EL (cell line): Measurements from ENCODE around the gene RASGRP3.
"Not testable (repeated sequence)": the region's sequence is repeated elsewhere in the genome, so short reads cannot be mapped to it uniquely, and the experiment has no call there.

ENCODE experiments used
- DNase-seq: peaks from one replicate; pipeline ENCODE4 v3.0.0-alpha.2; 2016

The RASGRP3 gene

DNA sequence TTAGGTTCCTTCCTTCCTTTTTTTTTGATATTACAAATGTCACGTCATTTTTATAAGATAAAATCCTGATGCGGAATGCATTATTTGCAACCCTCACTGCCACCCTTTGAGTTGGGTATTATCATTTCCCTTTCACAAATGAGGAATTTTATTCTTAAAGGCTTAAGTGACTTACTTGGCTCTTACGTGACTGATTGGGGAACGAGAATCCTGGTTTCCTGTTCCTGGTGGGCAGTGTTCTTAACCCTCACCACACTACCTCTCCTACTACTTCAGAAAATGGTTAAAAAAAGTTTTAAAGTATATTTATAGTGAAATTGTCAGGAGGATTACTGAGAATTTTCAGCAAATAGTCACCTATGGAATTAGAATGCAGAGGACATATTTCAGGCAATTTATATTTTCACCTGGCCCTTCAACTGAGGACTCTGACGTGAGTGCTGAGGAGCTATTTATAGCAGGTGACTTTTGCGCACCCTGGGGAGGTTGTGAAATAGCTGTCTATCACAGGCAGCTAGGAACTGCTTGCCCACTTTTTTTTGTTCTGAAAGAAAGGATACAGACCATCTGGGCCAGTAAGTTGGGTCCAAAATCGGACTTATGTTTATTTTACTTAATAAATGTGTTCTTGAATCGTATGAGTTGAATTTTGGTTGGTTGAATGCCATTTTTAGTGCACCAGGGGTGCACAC lies 18.7 kb upstream of the RASGRP3 start:
- no peak for DNase-seq

GRCh38 chr2:33458248-33458819 lies 18.1 kb upstream of the RASGRP3 start:
- no peak for DNase-seq

- no peak for DNase-seq
Measured at GRCh38 chr2:33459745-33460144, 16.7 kb upstream of the RASGRP3 start.

GRCh38 chr2:33462512-33462911 lies 13.9 kb upstream of the RASGRP3 start:
- not testable (repeated sequence) for DNase-seq

GRCh38 chr2:33467413-33467812 lies 9.0 kb upstream of the RASGRP3 start:
- no peak for DNase-seq

DNA sequence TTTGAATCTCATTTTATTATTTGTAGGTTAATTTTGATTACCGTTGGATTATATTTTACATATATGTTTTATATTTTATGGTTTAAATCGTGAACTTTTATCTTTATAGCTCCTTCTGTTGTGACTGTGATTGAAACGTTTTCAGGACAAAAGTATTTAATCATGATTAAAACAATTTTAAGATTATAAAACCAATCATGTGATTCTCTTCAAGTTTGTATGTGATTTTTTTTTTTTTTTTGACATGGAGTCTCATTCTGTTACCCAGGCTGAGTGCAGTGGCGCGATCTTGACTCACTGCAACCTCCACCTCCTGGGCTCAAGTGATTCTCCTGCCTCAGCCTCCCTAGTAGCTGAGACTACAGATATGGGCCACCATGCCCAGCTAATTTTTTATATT lies 7.2 kb upstream of the RASGRP3 start:
- DNase-seq: no peak

GRCh38 chr2:33475224-33476130 lies 972 bp upstream of the RASGRP3 start:
- DNase-seq: peak; percentile 86

DNA sequence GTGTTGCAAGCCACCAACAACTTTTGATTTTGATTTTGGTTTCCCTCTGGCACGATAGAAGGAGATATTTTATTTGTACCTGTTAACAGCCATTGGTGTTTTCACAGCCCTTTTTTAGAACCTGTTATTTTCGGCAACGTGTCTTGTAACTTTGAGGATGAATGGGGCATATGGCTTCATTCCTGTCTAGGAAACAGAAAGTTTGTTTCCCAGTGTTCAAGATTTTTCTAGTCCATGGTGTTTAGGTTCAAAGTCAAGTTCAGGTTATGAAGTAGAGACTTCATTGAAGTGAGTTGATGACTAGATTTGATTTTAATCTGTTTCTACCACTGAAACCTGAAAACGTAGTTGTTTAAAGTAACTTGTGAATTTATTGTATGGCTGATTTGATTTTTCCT lies 343 bp downstream of the RASGRP3 start:
- no peak for DNase-seq

DNA sequence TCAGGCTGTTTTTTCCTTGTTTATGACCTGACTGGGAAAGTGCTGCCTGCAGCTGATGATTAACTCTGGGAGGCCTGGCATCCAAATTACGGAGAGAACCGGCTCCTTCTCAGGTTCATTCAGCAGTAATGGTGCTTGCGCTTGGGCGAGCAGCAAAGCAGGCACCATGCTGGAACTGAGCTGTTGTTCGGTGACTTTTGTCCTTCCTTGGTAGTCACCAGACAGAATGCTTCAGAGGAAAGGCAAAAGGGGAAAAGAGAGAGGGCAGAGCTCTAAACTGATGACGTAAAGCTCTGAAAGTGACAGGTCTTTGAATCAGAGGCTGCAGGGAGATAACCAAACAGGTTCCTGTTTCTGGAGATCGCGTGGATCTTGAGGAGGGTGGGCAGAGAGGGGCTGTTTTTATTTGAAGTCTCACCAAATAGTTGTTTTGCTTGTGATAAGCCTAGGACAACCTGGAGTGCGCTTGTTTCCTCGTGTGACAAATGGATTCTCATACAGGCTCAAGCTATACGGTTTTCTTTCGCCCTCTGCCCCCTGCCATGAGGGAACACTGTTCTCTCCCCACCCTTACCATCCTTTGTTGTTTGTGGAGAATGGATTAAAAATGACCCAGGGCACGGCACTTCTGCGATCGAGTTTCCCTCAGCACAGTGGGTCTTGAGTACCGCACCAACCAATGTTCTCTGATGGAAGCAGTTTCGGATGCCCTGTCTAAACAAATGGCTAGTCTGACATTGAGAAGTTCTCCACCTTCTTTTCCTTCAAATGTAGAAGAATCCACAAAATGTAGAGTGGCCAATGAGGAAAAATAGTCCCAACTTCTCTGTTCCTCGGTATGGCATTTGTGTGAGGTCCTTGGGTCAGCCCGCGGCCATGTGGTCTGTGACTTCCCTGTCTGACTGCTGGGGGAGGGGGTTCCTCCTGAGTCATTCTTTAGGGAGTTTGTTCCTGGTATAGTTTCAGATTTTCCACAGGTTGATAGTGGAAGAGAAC lies 1.3 kb downstream of the RASGRP3 start:
- DNase-seq: no peak

- no peak for DNase-seq
Measured at GRCh38 chr2:33478968-33479731, 2.7 kb downstream of the RASGRP3 start.

- no peak for DNase-seq
Measured at GRCh38 chr2:33482518-33482917, 6.1 kb downstream of the RASGRP3 start.

- peak; percentile 66 for DNase-seq
Measured at GRCh38 chr2:33484042-33484621, 7.7 kb downstream of the RASGRP3 start.

GRCh38 chr2:33485051-33485450 lies 8.6 kb downstream of the RASGRP3 start:
- DNase-seq: no peak

- no peak for DNase-seq
Measured at GRCh38 chr2:33486544-33486943, 10.1 kb downstream of the RASGRP3 start.

DNA sequence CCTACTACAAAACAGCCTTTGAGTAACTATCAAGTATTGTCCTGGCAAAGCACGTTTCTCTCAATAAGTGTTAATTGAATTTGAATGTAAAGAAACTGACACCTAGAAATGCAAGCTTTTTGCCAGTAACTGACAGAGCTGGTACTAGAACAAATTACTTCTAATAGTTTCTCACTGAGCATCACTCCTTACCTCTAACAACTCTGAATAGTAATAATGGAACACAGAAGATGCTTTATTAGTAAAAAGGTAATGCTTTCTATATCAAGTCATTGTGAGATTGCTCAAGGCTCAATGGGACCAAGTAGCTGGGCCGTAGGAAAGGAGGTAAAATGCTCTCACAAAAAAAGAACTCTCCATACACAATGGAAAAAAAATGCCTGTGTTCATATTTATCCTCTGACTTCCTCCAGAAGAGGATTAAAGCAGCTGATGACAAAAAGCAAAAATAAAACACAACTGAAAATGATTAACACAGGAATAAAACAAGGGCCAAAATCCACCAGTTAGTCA lies 11.8 kb downstream of the RASGRP3 start:
- no peak for DNase-seq

- DNase-seq: no peak
Measured at GRCh38 chr2:33488715-33489540, 12.5 kb downstream of the RASGRP3 start.

- no peak for DNase-seq
Measured at GRCh38 chr2:33489835-33490431, 13.5 kb downstream of the RASGRP3 start.

GRCh38 chr2:33491441-33492084 lies 15.1 kb downstream of the RASGRP3 start:
- no peak for DNase-seq
